A549 (cell line): ENCODE data around the gene ZBTB4.

Experiments
- CHD2 ChIP-seq: fragments of 150-350 bp; IDR thresholded peaks from 2 replicates; pipeline ENCODE4 v1.6.1; 2014; ENCODE audit warnings: low read length; ENCODE audit not compliant: partially characterized antibody
- EP300 ChIP-seq, 2 experiments: fragments of >200 bp; sonication (Bioruptor Twin); formaldehyde crosslinking; IDR thresholded peaks; 2 replicates in 1 of 2; 3 replicates in 1 of 2; pipeline ENCODE4 v1.6.1; 2016 to 2017
- NR3C1 ChIP-seq: fragments of >200 bp; sonication (Bioruptor Twin); formaldehyde crosslinking; IDR thresholded peaks from 3 replicates; pipeline ENCODE4 v1.6.1; 2017
- POLR2AphosphoS2 ChIP-seq: conservative IDR thresholded peaks from 2 replicates; pipeline ENCODE4 v1.6.1; 2012; ENCODE audit warnings: low read length, improper control_type of control experiment, inconsistent platforms
- TF ChIP-seq, protein P1 (sequence below): fragments of >200 bp; sonication (Bioruptor Twin); formaldehyde crosslinking; IDR thresholded peaks from 3 replicates; pipeline ENCODE4 v1.5.1; 2016
- TF ChIP-seq, protein P2 (sequence below): IDR thresholded peaks from 2 replicates; pipeline ENCODE4 v1.6.1; 2012
- TF ChIP-seq, protein P3 (sequence below): fragments of 250-450 bp; sonication (Bioruptor Pico); IDR thresholded peaks from 2 replicates; pipeline ENCODE4 v1.5.0; 2021; ENCODE audit warnings: mild to moderate bottlenecking, moderate library complexity, borderline replicate concordance

DNA sequence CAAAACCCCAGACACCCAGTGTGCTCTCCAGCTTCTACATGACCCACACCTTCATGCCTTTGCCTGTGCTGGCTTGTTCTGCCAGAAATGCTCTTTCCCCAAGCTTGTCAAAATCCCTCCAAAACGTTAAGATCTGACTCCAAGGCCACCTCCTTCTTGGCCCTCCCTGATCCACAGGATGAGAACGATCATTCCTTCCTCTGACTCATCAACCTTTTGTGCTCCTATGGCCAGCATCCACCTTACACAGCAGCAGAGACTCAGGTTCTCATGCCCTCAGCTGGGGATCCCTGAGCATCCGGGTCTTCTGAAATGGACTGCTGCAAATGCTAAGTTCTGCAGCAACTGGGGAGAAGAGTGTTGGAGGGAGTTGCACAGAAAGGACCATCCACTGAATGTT is 2.9 kb downstream of the ZBTB4 start:
- TF ChIP-seq, protein P1, sequence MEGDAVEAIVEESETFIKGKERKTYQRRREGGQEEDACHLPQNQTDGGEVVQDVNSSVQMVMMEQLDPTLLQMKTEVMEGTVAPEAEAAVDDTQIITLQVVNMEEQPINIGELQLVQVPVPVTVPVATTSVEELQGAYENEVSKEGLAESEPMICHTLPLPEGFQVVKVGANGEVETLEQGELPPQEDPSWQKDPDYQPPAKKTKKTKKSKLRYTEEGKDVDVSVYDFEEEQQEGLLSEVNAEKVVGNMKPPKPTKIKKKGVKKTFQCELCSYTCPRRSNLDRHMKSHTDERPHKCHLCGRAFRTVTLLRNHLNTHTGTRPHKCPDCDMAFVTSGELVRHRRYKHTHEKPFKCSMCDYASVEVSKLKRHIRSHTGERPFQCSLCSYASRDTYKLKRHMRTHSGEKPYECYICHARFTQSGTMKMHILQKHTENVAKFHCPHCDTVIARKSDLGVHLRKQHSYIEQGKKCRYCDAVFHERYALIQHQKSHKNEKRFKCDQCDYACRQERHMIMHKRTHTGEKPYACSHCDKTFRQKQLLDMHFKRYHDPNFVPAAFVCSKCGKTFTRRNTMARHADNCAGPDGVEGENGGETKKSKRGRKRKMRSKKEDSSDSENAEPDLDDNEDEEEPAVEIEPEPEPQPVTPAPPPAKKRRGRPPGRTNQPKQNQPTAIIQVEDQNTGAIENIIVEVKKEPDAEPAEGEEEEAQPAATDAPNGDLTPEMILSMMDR, result no peak
- TF ChIP-seq, protein P2, sequence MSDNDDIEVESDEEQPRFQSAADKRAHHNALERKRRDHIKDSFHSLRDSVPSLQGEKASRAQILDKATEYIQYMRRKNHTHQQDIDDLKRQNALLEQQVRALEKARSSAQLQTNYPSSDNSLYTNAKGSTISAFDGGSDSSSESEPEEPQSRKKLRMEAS, result no peak
- TF ChIP-seq POLR2AphosphoS2 (no peak), EP300 (IDR thresholded peaks at IDR 0.05) (no peak), NR3C1 (no peak), CHD2 (no peak)
- TF ChIP-seq, protein P3, sequence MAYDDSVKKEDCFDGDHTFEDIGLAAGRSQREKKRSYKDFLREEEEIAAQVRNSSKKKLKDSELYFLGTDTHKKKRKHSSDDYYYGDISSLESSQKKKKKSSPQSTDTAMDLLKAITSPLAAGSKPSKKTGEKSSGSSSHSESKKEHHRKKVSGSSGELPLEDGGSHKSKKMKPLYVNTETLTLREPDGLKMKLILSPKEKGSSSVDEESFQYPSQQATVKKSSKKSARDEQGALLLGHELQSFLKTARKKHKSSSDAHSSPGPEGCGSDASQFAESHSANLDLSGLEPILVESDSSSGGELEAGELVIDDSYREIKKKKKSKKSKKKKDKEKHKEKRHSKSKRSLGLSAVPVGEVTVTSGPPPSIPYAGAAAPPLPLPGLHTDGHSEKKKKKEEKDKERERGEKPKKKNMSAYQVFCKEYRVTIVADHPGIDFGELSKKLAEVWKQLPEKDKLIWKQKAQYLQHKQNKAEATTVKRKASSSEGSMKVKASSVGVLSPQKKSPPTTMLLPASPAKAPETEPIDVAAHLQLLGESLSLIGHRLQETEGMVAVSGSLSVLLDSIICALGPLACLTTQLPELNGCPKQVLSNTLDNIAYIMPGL (CRISPR knock-in tag), result no peak
